Retina (tissue), 1 donor: Measurements from ENCODE around the gene IGFL3.

ENCODE experiments used
- DNase-seq: peaks from one replicate; pipeline ENCODE4 v3.0.0-alpha.2; 2016

Gene IGFL3

GRCh38 chr19:46076031-46076880 is 48.2 kb downstream of the IGFL3 start:
- no peak for DNase-seq

- no peak for DNase-seq
Observed at GRCh38 chr19:46073268-46073922, 51.1 kb downstream of the IGFL3 start.
